ENCODE data around the gene LOC128125822.

LOC128125822 gene

DNA sequence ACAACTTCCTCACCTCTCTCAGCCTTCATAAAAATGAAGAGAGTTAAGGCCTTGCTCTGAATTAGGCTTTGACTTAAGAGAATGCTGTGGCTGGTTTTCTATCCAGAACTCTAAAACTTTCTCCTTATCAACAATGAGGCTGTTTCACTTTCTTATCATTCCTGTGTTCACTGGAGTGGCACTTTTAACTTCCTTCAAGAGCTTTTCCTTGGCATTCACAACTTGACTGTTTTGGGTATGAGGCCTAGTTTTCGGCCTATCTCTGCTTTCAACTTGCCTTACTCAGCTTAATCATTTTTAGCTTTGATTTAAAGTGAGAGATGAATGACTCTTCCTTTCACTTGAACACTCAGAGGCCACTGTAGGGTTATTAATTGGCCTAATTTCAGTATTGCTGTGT lies 4.3 kb upstream of the LOC128125822 start:
- TF ChIP-seq, protein P1, sequence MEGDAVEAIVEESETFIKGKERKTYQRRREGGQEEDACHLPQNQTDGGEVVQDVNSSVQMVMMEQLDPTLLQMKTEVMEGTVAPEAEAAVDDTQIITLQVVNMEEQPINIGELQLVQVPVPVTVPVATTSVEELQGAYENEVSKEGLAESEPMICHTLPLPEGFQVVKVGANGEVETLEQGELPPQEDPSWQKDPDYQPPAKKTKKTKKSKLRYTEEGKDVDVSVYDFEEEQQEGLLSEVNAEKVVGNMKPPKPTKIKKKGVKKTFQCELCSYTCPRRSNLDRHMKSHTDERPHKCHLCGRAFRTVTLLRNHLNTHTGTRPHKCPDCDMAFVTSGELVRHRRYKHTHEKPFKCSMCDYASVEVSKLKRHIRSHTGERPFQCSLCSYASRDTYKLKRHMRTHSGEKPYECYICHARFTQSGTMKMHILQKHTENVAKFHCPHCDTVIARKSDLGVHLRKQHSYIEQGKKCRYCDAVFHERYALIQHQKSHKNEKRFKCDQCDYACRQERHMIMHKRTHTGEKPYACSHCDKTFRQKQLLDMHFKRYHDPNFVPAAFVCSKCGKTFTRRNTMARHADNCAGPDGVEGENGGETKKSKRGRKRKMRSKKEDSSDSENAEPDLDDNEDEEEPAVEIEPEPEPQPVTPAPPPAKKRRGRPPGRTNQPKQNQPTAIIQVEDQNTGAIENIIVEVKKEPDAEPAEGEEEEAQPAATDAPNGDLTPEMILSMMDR (IDR thresholded peaks at IDR 0.05; ENCODE audit: low read depth): no peak

DNA sequence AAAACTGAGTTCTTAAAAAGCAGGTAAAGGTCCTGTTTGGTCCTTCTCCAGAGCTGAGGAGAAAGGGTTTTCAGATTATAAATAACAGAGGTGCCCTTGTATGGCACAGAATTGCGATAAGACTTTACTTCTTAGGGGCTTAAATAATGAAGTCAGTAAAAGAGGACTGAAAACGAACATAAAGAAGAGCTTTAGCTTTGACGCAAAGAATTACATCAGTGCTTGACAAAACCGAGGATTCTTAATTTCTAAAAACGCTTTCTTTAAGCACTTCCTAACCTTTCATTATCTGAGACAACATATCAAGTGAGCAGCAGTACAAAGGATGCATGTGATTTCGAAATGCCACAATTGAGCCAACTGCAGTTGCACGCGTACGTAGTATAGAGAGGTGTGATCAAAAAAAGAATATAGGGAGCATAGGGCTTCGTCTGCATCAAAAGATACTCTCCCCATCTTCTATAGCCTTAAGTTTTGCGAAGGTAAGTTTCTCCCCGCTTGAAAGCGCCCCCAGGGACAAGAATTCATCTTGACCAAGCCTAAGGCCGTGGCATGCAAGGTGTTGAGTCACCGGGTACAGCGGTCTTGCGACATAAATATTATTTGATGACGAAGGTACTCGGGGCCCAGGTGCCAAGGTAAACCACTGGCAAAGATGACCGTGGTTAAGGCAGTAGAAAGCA lies 778 bp upstream of the LOC128125822 start:
- TF ChIP-seq, protein P1 (IDR thresholded peaks at IDR 0.05; ENCODE audit: low read depth): no peak

DNA sequence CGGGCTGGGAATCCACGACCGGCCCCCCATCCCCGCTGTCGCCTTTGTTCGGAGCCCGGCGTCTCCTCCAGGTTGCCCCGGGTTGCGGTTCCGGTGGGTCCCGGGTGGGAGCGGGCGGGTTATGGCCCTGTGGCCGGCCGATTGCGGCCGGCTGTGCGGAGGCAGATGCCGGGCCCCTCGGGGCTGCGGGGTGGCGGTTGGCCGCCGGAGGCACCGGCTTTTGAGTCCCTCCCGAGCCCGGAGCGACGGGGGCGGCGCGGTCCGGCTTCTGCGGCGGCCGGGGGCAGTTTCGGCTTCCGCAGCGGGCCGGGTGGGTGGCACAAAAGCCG lies 431 bp downstream of the LOC128125822 start:
- TF ChIP-seq, protein P1 (IDR thresholded peaks at IDR 0.05; ENCODE audit: low read depth): no peak

DNA sequence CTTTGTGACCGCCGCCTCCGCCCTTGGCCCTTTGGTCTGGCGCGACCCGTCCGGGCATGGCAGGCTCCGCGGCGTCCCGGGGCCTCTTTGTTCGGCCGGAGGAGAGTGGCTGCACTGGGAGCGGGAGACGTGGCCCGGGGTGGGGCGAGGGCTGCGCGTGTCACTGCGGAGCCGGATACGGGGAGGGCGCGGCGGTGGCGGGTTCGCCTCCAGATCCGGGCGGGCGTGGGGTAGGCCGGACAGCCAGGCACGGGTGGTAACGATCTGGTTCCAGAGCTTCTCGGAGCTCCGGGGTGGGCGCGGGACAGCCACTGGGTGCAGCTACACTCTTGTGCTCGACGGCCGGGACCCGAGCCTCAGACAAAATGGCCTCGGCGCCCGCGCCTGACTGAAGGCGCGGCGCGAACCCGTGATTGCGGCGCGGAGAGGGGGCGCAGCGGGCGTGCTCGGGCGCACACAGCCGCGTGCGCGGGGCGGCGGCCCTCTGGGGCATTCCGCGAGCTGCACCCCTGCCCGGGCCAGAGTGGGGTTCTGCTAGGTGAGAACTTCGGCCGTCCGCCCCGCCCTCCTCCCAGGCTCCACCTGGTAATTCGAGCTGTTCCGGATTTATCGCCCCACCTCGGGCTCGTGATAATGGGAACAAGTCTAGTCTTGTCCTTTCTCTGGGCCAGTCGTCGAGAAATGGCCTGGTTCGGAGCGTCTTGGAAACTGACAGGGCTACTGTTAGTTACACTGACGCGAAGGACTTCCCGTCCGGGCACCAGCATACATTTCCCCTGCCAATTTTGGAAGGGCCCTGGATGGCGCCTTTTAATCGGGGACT lies 1.0 kb downstream of the LOC128125822 start:
- TF ChIP-seq, protein P1 (IDR thresholded peaks at IDR 0.05; ENCODE audit: low read depth): no peak

DNA sequence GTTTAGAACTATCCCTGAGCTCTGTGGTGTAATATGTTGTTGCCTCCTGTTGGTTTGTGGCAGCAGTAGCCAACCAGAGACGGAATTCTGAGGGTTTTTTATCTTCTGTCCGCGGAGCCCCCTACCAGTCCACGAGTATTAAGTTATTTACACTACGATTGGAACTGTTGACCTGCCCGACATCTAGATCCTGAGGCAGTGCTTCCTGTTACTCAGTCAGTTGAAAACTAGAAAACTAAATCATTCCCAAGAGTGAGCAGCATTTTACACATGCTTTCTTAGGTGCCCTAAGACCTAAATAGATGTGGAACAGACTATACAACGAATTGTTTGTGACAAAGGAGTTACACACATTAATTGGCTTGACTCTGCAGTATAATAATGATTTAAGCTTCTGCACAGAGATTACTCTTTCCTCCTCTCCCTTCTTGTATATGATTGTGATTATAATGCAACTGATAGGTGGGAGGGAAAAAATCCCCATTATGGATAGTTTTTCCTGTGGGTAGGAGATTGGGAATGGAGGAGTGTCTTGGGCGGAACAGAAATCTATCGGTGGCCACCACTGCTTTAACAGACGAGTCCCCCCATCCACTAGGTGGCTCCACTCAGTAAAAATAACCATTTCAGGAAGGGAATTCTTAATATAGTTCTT lies 1.7 kb downstream of the LOC128125822 start:
- TF ChIP-seq, protein P1 (IDR thresholded peaks at IDR 0.05; ENCODE audit: low read depth): no peak

DNA sequence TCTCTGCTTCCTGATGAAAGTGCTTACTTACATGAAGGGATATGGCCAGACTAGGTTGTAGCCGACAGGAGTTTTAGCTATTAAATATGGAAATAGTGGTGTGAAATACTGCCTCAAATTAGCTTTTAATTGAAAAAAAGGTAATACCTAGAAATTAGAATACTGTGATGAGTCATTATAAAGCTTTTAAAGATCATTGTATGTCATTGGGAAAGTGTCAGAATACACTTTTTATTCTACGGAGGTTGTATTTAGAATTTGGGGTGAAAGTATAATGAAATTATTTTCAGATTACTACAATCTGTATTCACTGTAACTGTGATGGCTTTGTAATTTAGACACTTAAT lies 2.2 kb downstream of the LOC128125822 start:
- TF ChIP-seq, protein P1 (IDR thresholded peaks at IDR 0.05; ENCODE audit: low read depth): no peak

DNA sequence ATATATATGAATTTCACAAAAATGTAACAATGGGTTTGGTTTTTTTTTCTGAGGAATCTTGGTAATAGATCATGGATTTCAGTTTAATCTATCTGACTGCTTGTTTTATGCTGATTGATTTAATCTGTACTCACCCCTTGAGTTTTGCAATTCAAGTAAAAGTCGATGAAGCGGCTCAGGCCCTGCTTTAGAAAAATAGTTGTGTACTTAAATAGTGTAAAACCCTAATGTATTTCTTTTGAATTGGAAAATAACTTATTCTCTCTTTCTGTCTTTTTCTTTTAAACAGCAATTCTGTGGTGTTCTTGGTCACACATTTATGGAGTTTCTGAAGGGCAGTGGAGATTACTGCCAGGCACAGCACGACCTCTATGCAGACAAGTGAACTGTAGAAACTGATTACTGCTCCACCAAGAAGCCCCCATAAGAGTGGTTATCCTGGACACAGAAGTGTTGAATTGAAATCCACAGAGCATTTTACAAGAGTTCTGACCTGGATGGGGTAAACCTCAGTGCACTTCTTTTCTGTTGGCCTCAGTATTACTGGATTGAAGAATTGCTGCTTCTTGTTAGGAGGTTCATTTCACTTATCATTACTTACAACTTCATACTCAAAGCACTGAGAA lies 4.0 kb downstream of the LOC128125822 start:
- TF ChIP-seq, protein P1 (IDR thresholded peaks at IDR 0.05; ENCODE audit: low read depth): no peak
